ENCODE data around the gene NFKBIA.
"Not testable (repeated sequence)": the region's sequence is repeated elsewhere in the genome, so short reads cannot be mapped to it uniquely, and the experiment has no call there.

Gene NFKBIA

DNA sequence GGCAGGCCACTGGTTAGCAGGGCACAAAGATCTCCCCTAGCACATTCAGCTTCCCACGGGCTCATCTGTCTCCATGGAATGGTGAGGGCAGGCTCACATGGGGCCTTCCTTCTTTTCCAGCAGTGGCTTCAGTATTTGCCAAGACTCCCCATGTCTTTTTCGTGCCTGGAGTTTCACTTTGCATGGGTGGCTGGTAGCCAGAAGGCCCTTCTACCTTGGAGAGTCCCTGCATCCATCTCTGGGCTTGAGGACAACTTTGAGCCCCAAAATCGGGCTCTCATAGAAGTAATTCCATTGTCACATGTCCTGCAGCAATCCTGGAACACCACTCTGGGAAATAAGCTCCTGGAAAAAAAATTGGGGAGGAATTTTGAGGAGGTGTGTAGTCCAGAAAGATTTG, 42.1 kb downstream of the NFKBIA start:
- TF ChIP-seq, protein P1, sequence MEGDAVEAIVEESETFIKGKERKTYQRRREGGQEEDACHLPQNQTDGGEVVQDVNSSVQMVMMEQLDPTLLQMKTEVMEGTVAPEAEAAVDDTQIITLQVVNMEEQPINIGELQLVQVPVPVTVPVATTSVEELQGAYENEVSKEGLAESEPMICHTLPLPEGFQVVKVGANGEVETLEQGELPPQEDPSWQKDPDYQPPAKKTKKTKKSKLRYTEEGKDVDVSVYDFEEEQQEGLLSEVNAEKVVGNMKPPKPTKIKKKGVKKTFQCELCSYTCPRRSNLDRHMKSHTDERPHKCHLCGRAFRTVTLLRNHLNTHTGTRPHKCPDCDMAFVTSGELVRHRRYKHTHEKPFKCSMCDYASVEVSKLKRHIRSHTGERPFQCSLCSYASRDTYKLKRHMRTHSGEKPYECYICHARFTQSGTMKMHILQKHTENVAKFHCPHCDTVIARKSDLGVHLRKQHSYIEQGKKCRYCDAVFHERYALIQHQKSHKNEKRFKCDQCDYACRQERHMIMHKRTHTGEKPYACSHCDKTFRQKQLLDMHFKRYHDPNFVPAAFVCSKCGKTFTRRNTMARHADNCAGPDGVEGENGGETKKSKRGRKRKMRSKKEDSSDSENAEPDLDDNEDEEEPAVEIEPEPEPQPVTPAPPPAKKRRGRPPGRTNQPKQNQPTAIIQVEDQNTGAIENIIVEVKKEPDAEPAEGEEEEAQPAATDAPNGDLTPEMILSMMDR (IDR thresholded peaks at IDR 0.05; ENCODE audit: insufficient read depth, low read length, missing control alignments): no peak
- H3K4me3 ChIP-seq (ENCODE audit: low read depth, low read length): no peak overlapping the region
- DNase-seq (ENCODE audit: low read depth, low spot score): no peak
- CTCF ChIA-PET: no interaction called here
- POLR2A ChIA-PET: no interaction called here

DNA sequence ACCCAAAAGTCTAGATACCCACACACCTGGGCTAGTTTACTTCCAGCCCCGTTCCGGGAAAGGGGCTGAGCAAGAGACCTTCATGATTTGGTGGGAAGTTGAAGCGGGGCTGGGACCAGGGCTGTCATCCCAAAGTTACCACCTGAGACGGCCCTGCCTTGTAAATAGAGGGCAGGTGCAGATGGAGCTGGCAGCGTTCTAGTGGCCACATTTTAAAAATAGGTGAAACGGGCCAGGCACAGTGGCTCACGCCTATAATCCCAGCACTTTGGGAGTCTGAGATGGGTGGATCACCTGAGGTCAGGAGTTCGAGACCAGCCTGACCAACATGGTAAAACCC, 43.4 kb downstream of the NFKBIA start:
- POLR2A ChIA-PET: no interaction called here
- CTCF ChIA-PET: no interaction called here
- TF ChIP-seq, protein P1 (IDR thresholded peaks at IDR 0.05; ENCODE audit: insufficient read depth, low read length, missing control alignments): no peak
- no peak for DNase-seq (ENCODE audit: low read depth, low spot score)
- no peak overlapping the region for H3K4me3 ChIP-seq (ENCODE audit: low read depth, low read length)

DNA sequence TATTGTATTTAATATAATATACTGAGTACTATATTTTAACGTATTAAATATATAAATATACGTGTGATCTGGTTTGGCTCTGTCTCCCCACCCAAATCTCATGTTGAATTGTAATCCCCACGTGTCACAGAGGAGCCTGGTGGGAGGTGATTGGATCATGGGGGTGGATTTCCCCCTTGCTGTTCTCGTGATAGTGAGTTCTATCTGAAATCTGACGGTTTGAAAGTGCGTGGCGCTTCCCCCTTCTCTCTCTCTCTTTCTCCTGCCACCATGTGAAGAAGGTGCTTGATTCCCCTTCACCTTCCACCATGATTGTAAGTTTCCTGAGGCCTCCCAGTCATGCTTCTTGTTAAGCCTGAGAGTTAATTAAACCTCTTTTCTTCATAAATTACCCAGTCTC, 44.9 kb downstream of the NFKBIA start:
- CTCF ChIA-PET; DNase-seq (ENCODE audit: low read depth, low spot score); H3K4me3 ChIP-seq (ENCODE audit: low read depth, low read length); POLR2A ChIA-PET: not testable (repeated sequence)

DNA sequence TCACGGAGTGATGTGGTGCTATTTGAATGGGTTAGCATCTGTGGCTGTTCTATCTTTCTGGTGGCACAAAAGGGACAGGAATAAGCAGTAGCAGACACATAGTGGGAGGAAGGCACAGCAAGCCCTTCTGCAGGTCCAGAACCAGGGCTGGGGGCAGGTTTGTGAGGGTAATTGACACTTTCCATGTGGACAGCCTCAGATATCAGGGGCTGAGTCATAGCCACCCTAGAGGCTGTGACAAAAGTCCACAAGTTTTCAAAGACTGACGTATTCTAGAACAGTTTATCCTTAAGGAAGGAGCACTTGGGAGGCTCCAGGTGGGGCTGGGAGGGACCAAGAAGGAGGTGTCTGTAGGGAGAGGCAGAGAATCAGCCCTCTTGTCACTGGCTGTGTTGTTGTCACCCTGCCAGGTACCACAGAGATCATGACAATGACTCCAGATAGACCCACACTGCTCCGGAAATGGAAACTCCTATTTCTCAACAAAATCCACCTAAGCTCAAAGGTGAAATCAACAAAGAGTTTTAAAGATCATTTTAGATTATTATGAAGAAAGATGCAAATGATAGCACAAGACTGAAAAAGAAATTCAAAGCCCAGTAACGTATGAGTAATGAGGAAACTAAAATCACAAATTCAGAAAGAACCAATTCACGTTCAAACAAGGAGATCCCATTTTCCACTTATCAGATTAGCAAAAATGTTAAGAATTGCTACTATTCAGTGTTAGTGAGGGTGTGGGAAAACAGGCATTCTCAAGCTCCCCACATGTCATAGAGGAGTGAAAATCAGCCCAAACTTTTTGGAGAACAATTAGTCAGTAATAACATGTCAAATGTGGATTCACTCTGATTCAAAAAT, 48.3 kb downstream of the NFKBIA start:
- POLR2A ChIA-PET: no interaction called here
- no peak for DNase-seq (ENCODE audit: low read depth, low spot score)
- TF ChIP-seq, protein P1 (IDR thresholded peaks at IDR 0.05; ENCODE audit: insufficient read depth, low read length, missing control alignments): no peak
- CTCF ChIA-PET: interaction anchor here (1.3 kb wide), 1 partner anchor 15 kb away, joined by 4 read pairs; no protein-coding TSS in a partner anchor
- H3K4me3 ChIP-seq (ENCODE audit: low read depth, low read length): no peak overlapping the region

DNA sequence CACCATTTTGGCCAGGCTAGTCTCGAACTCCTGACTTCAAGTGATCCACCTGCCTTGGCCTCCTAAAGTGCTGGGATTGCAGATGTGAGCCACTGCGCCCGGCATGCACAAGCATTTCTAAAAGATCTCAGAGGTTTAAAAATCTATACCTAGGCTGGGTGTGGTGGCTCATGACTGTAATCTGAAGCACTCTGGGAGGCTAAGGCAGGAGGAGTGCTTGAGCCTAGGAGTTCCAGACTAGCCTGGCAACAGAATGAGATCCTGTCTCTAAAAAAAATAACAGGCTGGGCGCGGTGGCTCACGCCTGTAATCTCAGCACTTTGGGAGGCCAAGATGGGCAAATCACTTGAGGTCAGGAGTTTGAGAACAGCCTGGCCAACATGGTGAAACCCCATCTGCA, 49.3 kb downstream of the NFKBIA start:
- POLR2A ChIA-PET; CTCF ChIA-PET; DNase-seq (ENCODE audit: low read depth, low spot score); H3K4me3 ChIP-seq (ENCODE audit: low read depth, low read length): not testable (repeated sequence)

DNA sequence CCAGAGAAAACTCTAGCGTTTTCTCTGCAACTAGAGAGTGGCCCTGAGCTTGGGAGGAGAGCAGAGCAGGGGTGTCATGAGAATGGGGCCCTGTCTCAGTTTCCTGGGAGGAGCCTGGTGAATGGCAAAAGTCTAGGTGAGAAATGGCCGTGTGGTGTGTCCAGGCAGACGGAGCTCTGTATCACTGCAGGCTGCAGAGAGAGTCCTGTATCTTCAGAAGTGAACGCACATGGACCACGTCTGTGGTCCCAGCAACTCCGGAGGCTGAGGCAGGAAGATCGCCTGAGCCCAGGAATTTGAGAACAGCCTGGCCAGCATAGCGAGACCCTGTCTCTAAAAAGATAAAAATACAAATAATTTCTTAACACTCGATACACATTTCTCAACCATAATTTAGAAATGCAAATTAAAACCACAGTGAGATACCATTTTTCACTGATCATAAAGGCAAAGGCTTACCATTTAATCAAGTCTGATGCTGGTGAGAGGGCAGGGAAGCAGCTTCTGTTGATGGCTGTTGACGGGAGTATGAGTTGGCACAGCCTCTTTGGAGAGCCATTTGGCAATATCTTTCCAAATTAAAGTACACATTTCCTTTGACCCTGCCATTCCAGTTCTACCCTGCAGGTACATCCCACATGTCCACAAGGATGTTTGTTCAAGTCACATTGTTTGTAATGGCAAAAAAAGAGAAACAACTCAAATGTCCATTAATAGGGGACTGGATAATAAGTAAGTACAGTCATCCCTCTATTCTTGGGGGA, 51.0 kb downstream of the NFKBIA start:
- DNase-seq (ENCODE audit: low read depth, low spot score): no peak
- H3K4me3 ChIP-seq (ENCODE audit: low read depth, low read length): no peak overlapping the region
- TF ChIP-seq, protein P1 (IDR thresholded peaks at IDR 0.05; ENCODE audit: insufficient read depth, low read length, missing control alignments): no peak
- POLR2A ChIA-PET: no interaction called here
- CTCF ChIA-PET: no interaction called here

DNA sequence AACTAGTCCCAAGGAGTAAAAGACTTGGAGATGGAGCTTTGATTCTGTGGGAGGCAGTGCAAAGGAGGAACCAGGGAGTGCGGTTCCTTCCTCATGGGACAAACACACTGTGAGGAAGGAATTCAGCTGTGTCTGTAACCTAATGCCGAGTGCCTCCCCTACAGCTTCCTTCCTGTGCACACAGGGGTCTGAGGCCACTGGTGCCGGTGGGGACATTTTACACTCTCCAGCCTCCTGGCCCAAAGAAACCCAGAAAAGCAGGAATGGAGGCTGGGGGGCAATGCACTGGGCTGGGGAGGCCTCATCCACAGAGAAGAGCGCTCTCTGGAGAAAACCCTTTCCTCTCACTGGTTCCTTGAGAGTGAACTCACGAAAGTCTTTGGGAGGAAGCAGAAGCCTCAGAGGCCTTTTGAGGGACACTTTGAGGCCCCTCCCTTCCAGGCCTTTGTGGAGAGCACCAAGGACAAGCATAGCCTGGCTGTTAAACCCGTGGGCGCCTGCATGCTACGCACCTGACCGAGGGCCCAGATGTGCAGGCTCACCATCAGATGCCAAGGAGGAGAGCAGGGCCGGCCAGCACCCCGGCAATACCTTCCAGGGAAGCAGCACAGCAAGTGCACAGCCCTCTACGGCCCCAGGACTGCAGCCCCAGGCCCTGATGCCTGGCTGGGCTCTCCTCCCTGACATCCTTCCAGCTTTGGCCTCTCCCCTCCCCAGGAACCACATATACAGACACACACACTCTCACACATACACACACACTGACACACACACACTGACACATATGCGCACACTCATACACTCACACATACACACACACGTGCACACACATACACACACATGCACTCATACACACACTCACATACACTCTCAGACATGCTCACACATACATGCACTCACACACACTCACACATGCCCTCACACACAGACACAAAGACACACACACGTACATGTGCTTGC, 52.0 kb downstream of the NFKBIA start:
- DNase-seq (ENCODE audit: low read depth, low spot score): no peak
- CTCF ChIA-PET: interaction anchor here (0.7 to 1.2 kb wide), 3 partner anchors 11 to 212 kb away, joined by 3 to 4 read pairs (median 3); no protein-coding TSS in a partner anchor
- TF ChIP-seq, protein P1 (IDR thresholded peaks at IDR 0.05; ENCODE audit: insufficient read depth, low read length, missing control alignments): no peak
- H3K4me3 ChIP-seq (ENCODE audit: low read depth, low read length): no peak overlapping the region
- POLR2A ChIA-PET: no interaction called here

Data from AG04449 (cell line).